GM18519 (cell line): ENCODE data around the gene CCM2.
"Not testable (repeated sequence)": the region's sequence is repeated elsewhere in the genome, so short reads cannot be mapped to it uniquely, and the experiment has no call there.

ENCODE experiments used
- ATAC-seq: cut with Tn5 transposase; IDR thresholded peaks from one replicate; pipeline ENCODE4 v1.9.1; 2021; ENCODE audit warnings: mild to moderate bottlenecking, moderate library complexity; ENCODE audit not compliant: unreplicated experiment, low FRiP score

Gene CCM2

DNA sequence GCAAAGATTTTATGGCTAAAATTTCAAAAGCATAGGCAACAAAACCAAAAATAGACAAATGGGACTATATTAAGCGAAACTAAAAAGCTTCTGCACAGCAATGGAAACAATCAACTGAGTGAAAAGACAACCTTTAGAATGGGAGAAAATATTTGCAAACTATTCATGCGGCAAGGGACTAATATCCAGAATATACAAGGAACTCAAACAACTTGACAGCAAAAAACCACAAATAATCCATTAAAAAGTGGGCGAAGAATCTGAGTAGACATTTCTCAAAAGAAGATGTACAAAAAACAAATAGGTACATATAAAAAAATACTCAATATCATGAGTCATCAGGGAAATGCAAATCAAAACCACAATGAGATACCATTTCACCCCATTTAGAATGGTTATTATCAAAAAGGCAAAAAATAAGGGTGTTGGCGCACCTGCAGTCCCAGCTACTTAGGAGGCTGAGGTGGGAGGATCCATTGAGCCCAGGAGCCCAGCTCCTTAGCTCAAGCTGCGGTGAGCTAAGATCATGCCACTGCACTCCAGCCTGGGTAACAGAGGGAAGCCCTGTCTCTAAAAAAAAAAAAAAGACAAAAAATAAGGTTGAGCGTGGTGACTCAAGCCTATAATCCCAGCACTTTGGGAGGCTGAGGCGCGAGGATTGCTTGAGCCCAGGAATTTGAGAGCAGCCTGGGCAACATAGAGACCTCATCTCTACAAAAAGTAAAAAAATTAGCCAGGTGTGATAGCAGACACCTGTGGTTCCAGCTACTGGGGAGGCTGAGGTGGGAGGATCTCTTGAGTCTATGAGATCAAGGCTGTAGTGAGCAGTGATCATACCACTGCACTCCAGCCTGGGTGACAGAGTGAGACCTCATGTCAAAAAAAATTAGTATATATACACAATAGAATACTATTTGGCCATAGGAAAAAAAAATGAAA lies 4.2 kb upstream of the CCM2 start:
- no peak for ATAC-seq

DNA sequence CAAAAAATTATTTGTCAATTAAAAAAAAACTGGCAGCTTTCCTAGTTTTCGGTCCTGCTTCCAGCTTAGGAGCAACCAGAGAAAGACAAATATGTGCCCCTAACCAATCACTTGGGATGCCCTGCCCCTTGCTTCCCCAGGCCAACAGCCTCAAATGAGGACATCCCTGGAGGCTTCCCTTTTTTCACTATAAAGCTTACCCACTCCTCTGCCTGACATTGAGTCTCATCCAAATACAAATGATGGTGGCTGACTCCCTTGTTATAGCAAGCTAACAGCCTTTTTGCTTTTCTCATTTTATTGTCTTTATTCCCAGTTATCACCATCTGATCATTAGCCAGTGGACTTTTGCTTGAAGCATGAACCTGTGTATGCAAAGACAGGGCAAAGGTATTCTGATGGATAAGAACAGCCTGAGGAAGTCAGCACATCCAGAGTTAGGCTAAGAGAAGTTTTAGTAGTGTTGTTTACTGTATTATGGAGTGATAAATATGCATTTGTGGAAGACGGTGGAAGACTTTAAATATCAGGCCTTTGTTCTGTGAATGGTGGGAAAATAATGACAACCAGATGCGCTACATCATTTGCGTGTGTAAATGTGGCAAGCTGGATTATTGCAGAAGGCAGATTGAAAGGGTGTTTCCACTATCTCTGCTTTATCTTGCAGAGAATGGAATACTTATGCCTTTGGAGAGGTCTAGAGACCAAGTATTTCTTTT lies 1.7 kb upstream of the CCM2 start:
- ATAC-seq, result no peak

- peak; percentile 41 for ATAC-seq
These were observed 532 bp upstream of the CCM2 start for GRCh38 chr7:44999245-45000092.

GRCh38 chr7:45001138-45001694 lies 1.2 kb downstream of the CCM2 start:
- ATAC-seq, result peak; percentile 26

GRCh38 chr7:45001826-45002225 lies 1.8 kb downstream of the CCM2 start:
- ATAC-seq, result no peak

- no peak for ATAC-seq
These were observed 3.8 kb downstream of the CCM2 start for GRCh38 chr7:45003789-45004188.

- ATAC-seq, result no peak
These were observed 7.1 kb downstream of the CCM2 start for GRCh38 chr7:45007106-45007505.

DNA sequence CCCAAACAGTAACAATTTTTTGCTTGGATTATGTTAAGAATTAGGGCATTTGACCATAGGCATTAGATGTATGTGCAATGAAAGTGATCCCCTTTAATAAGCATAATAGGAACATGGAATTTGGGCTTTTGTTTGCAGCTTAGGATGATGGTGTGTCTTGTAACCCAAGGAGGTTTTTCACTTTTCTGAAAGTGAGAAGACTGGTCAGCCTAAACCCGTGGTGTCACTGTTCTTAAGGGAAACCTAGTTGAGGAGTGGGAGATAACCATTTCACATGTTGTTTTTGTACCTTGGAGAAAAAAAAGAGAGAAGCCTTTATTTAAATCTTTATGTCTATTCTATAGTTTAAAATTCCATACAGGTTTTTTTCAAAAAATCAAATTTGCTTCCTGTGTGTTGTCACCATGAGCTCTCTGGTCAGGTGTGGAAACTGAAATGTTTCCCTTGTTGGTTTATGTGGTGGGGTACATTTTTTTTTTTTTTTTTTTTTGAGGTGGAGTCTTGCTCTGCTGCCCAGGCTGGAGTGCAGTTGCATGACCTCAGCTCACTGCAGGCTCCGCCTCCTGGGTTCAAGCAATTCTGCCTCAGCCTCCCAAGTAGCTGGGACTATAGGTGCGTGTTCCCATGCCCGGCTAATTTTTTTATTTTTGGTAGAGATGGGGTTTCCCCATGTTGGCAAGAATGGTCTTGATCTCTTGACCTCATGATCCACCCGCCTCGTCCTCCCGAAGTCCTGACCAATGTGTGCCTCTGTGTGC lies 7.7 kb downstream of the CCM2 start:
- no peak for ATAC-seq

GRCh38 chr7:45013465-45013967 lies 13.5 kb downstream of the CCM2 start:
- no peak for ATAC-seq

DNA sequence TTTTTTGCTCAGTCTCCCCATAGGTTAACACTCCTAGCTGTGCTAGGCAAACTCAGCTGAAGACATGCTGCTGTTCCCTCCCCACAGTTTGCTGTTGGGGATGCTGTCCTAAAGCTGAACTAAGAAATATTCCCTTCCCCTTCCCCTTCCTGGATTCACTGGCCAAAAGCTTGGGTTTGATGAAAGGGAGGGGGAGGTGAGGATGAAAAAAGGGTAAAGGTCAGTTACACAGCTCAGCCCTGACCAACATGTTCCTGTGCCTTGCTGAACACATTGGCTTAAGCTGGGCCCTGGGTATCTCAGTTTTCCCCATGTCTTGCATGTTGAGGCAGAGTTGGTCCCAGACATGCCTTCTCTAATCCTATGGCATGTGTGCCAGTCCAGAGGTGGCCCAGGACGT lies 15.3 kb downstream of the CCM2 start:
- ATAC-seq, result no peak

- no peak for ATAC-seq
These were observed 17.3 kb downstream of the CCM2 start for GRCh38 chr7:45017253-45017652.

DNA sequence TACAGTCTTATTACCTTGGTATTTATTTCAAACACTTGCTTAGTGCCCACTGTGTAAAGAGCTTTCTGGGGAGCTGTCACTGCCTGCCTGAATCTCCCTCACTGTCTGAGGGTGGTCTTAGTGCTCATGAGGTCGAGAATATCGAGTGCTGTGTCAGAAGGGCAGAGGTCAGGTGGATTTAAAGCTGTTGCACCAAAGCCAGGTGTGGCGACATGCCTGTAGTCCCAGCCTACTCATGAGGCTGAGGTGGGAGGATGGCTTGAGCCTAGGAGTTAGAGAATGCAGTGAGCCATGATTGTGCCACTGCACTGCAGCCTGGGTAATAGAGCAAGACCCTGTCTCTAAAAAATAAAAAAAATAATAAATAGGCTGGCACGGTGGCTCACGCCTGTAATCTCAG lies 20.9 kb downstream of the CCM2 start:
- ATAC-seq, result no peak

DNA sequence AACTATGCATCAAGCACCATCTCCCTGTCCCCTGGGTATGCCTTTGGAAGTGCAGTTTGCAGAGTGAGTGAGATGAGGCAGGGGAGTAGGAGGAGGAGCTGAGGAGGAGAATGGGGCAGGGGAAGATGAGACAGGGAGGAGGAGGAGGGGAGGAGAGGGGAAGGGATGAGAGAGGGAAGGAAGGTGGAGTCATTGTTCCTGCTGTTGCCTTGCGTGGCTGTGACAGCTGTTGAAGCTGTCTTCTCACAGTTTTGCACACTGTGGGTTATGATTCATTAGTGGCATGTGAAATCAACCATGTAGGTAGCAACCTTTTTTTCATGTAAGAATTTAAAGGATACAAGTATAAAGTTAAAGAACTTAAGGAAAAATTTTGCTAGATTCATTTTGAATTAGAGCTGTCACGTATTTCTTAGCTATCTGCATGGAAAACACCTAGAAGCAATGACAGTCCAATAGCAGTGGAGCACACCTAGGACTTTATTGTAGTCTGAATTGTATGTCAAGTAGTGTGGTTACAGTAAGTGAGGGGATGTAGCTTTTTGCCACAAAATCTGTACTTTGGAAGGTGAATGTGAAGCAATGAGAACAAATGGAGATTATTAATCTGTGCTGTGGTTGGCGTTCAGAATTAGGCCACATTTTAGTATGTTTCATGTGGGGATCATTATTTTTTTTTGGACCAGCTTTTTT lies 21.7 kb downstream of the CCM2 start:
- ATAC-seq, result no peak

GRCh38 chr7:45024126-45024744 lies 24.2 kb downstream of the CCM2 start:
- ATAC-seq, result no peak

- ATAC-seq, result not testable (repeated sequence)
These were observed 25.5 kb downstream of the CCM2 start for GRCh38 chr7:45025473-45025872.

DNA sequence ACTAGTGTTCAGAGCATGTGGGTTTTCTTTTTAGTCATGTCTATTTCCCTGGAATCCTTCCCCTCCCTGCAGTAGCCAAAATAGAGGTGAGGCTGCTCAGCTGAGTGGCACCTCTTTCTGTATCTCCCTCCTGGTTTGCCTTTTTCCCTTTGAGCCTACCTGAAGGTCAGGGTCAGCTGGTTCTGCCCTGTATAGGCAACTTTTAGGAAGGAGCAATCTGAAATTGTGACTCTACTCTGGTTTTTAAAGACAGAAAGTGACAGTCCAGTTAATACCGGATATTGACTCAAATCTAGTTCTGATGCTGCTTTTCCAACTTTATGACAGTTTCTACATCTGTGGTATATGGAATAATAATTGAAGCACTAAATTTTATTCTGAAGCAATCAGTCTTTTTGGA lies 26.0 kb downstream of the CCM2 start:
- no peak for ATAC-seq

GRCh38 chr7:45026984-45027773 lies 27.2 kb downstream of the CCM2 start:
- no peak for ATAC-seq

DNA sequence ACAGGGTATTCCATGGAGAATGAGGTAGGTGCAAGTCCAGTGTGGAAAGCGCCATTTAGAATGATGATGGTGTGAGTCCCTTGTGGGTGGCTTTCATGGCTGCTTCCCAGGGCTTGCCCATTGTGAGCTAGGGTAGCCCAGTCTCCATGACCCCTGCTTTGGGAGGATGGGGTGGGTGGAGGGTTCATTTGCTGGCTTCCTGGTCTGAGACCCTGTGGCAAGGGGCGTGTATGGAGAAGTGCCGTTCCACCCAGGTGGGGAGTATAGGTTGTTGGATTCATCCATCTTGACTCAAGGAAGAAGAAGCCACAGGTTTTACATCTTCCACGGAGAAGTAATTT lies 27.7 kb downstream of the CCM2 start:
- ATAC-seq, result no peak
